MCF 10A (cell line): ENCODE data around the gene MARK3. TPM values are rescaled to one million over a fixed set of nuclear protein-coding genes. Genes with fewer than 3 reads are reported as not detected.

Source experiments
- BruUV-seq: library from RNA; stranded (reverse); fragments of 400-500 nt; replicated peaks from 2 replicates; lab custom pipeline; 2021; lab: Mats Ljungman, UMichigan
- CTCF ChIA-PET: fragments of 300-600 bp; sonication (Branson Sonifier 250); formaldehyde crosslinking; extraction: SDS; loops from one replicate; lab custom pipeline; 2021; ENCODE audit warnings: antibody characterized with exemption, inconsistent platforms; lab: Yijun Ruan, JAX
- POLR2A ChIA-PET: fragments of 300-600, 350-650 bp; sonication (Branson Sonifier 250); formaldehyde crosslinking; extraction: SDS; loops from one replicate; lab custom pipeline; 2020; ENCODE audit warnings: antibody characterized with exemption, inconsistent platforms; lab: Yijun Ruan, JAX
- DNase-seq: peaks from one replicate; pipeline ENCODE4 v3.0.0-alpha.2; 2018; ENCODE audit not compliant: unreplicated experiment
- H3K27ac Mint-ChIP-seq: one replicate; pipeline ENCODE4 v1.8.0; 2022; ENCODE audit warnings: mild to moderate bottlenecking, low read depth, mixed read lengths; ENCODE audit not compliant: unreplicated experiment
- H3K27me3 Mint-ChIP-seq: one replicate; pipeline ENCODE4 v1.8.0; 2022; ENCODE audit warnings: mixed read lengths; ENCODE audit not compliant: insufficient read depth, unreplicated experiment
- H3K36me3 Mint-ChIP-seq: one replicate; pipeline ENCODE4 v1.8.0; 2022; ENCODE audit warnings: mild to moderate bottlenecking, moderate library complexity, mixed read lengths; ENCODE audit not compliant: insufficient read depth, unreplicated experiment
- H3K4me1 Mint-ChIP-seq: one replicate; pipeline ENCODE4 v1.8.0; 2022; ENCODE audit warnings: mixed read lengths; ENCODE audit not compliant: insufficient read depth, unreplicated experiment
- H3K4me3 Mint-ChIP-seq: one replicate; pipeline ENCODE4 v1.8.0; 2022; ENCODE audit warnings: mild to moderate bottlenecking, moderate library complexity, mixed read lengths; ENCODE audit not compliant: unreplicated experiment
- H3K9me3 Mint-ChIP-seq: one replicate; pipeline ENCODE4 v1.8.0; 2022; ENCODE audit warnings: mixed read lengths; ENCODE audit not compliant: unreplicated experiment
- CTCF ChIP-seq: fragments of 200-600 bp; IDR thresholded peaks from one replicate; pipeline ENCODE4 v1.8.0; 2022; ENCODE audit warnings: antibody characterized with exemption, mild to moderate bottlenecking; ENCODE audit not compliant: unreplicated experiment
- intact Hi-C: fragments of 100-400 bp; cut with micrococcal nuclease; formaldehyde crosslinking; loops from 2 replicates; pipeline ENCODE4 v1.14.1; 2022
- total RNA-seq: library from RNA; stranded (reverse); gene quantifications from 2 replicates; pipeline ENCODE4 v1.2.3, GENCODE V29; 2022

Gene MARK3
- total RNA-seq, 1 experiment from 2014 or later = 130 TPM

GRCh38 chr14:103430358-103430757 is 45.1 kb downstream of the MARK3 start:
- intact Hi-C loops = no loop called here
- BruUV-seq = no TSS peak
- Mint-ChIP-seq H3K36me3 (peaks cover 15% of the 10 kb centered on the region), H3K4me3 (no peak overlapping the region), H3K27me3 (no peaks in the 10 kb centered on the region), H3K27ac (no peak overlapping the region), H3K9me3 (no peaks in the 10 kb centered on the region), H3K4me1 (no peaks in the 10 kb centered on the region)
- no peak for TF ChIP-seq CTCF
- DNase-seq = no peak
- ChIA-PET POLR2A (interaction anchor here (0.5 to 0.6 kb wide), 2 partner anchors 39 to 373 kb away, joined by 3 read pairs; partner anchors contain the start of gene CDC42BPB), CTCF (interaction anchor here (1.0 to 1.1 kb wide), 2 partner anchors 13 to 40 kb away, joined by 3 read pairs; no protein-coding TSS in a partner anchor)

GRCh38 chr14:103432627-103433026 is 47.4 kb downstream of the MARK3 start:
- Mint-ChIP-seq H3K27me3 (no peaks in the 10 kb centered on the region), H3K4me3 (no peak overlapping the region), H3K4me1 (peaks cover 5% of the 10 kb centered on the region), H3K9me3 (no peaks in the 10 kb centered on the region), H3K36me3 (peaks cover 18% of the 10 kb centered on the region), H3K27ac (no peak overlapping the region)
- no peak for TF ChIP-seq CTCF
- no peak for DNase-seq
- BruUV-seq = no TSS peak
- ChIA-PET CTCF (no interaction called here), POLR2A (no interaction called here)
- intact Hi-C loops = no loop called here

- POLR2A ChIA-PET = interaction anchor here (0.7 kb wide), 1 partner anchor 26 kb away, joined by 3 read pairs; no protein-coding TSS in a partner anchor
- no peak overlapping the region for H3K4me3 Mint-ChIP-seq
- no peak overlapping the region for H3K27ac Mint-ChIP-seq
- H3K9me3 Mint-ChIP-seq = no peaks in the 10 kb centered on the region
- H3K36me3 Mint-ChIP-seq = peaks cover 24% of the 10 kb centered on the region
- intact Hi-C loops = no loop called here
- no peaks in the 10 kb centered on the region for H3K27me3 Mint-ChIP-seq
- no TSS peak for BruUV-seq
- CTCF ChIA-PET = no interaction called here
- TF ChIP-seq CTCF = no peak
- H3K4me1 Mint-ChIP-seq = peaks cover 5% of the 10 kb centered on the region
- no peak for DNase-seq
These were observed 48.8 kb downstream of the MARK3 start for GRCh38 chr14:103433916-103434563.

GRCh38 chr14:103434868-103435442 is 49.7 kb downstream of the MARK3 start:
- H3K4me1 Mint-ChIP-seq = peaks cover 5% of the 10 kb centered on the region
- ChIA-PET POLR2A (interaction anchor here (0.7 kb wide), 1 partner anchor 25 kb away, joined by 3 read pairs; no protein-coding TSS in a partner anchor), CTCF (interaction anchor here (0.8 kb wide), 1 partner anchor 22 kb away, joined by 4 read pairs; no protein-coding TSS in a partner anchor)
- TF ChIP-seq CTCF = no peak
- H3K9me3 Mint-ChIP-seq = no peaks in the 10 kb centered on the region
- BruUV-seq = no TSS peak
- intact Hi-C loops = no loop called here
- no peak overlapping the region for H3K27ac Mint-ChIP-seq
- H3K36me3 Mint-ChIP-seq = peaks cover 28% of the 10 kb centered on the region
- no peaks in the 10 kb centered on the region for H3K27me3 Mint-ChIP-seq
- no peak overlapping the region for H3K4me3 Mint-ChIP-seq
- DNase-seq = no peak
